H9 (cell line): Measurements from ENCODE around the gene DLX1. TPM values are rescaled to one million over a fixed set of nuclear protein-coding genes. Genes with fewer than 3 reads are reported as not detected.

Experiments used
- DNase-seq: peaks from one replicate; pipeline ENCODE4 v3.0.0-alpha.2; 2017
- H2AFZ ChIP-seq: one replicate; pipeline ENCODE4 v1.6.1; 2013; ENCODE audit warnings: mild to moderate bottlenecking, low read length, control low read depth, moderate library complexity
- H2AK5ac ChIP-seq: 2 replicates; pipeline ENCODE4 v1.6.1; 2013; ENCODE audit warnings: low read length, control low read depth, mixed read lengths; ENCODE audit not compliant: insufficient read length
- H2BK120ac ChIP-seq: one replicate; pipeline ENCODE4 v1.6.1; 2013; ENCODE audit warnings: low read depth, mild to moderate bottlenecking, low read length, control low read depth, inconsistent platforms; ENCODE audit not compliant: poor library complexity, severe bottlenecking
- H2BK12ac ChIP-seq: 2 replicates; pipeline ENCODE4 v1.6.1; 2013; ENCODE audit warnings: low read length, control low read depth, mixed read lengths, low read depth; ENCODE audit not compliant: insufficient read length
- H2BK15ac ChIP-seq: 2 replicates; pipeline ENCODE4 v1.6.1; 2013; ENCODE audit warnings: low read depth, low read length, control low read depth
- H2BK20ac ChIP-seq: one replicate; pipeline ENCODE4 v1.6.1; 2013; ENCODE audit warnings: low read depth, mild to moderate bottlenecking, low read length, control low read depth, inconsistent platforms; ENCODE audit not compliant: poor library complexity, severe bottlenecking
- H2BK5ac ChIP-seq: 2 replicates; pipeline ENCODE4 v1.6.1; 2013; ENCODE audit warnings: low read length, control low read depth, mixed read lengths; ENCODE audit not compliant: insufficient read length
- H3K14ac ChIP-seq: 2 replicates; pipeline ENCODE4 v1.6.1; 2013; ENCODE audit warnings: low read length, control low read depth; ENCODE audit not compliant: insufficient read depth
- H3K18ac ChIP-seq: 2 replicates; pipeline ENCODE4 v1.6.1; 2013; ENCODE audit warnings: low read depth, mild to moderate bottlenecking, mixed read lengths, low read length, control low read depth; ENCODE audit not compliant: insufficient read length
- H3K23ac ChIP-seq: 2 replicates; pipeline ENCODE4 v1.6.1; 2013; ENCODE audit warnings: low read length, control low read depth, mixed read lengths, low read depth; ENCODE audit not compliant: insufficient read length
- H3K23me2 ChIP-seq: 2 replicates; pipeline ENCODE4 v1.6.1; 2013; ENCODE audit warnings: low read depth, mild to moderate bottlenecking, mixed read lengths, low read length, control low read depth; ENCODE audit not compliant: insufficient read length, poor library complexity, severe bottlenecking
- H3K27ac ChIP-seq: 2 replicates; pipeline ENCODE4 v1.5.1; 2013; ENCODE audit warnings: low read length, control low read depth, mixed read lengths, low read depth; ENCODE audit not compliant: insufficient read length
- H3K27me3 ChIP-seq: 2 replicates; pipeline ENCODE4 v1.6.1; 2013; ENCODE audit warnings: low read length, control low read depth, inconsistent platforms; ENCODE audit not compliant: insufficient read depth
- H3K4ac ChIP-seq: 2 replicates; pipeline ENCODE4 v1.6.1; 2013; ENCODE audit warnings: low read depth, mild to moderate bottlenecking, control low read depth, inconsistent platforms, low read length, moderate library complexity
- H3K4me1 ChIP-seq: 2 replicates; pipeline ENCODE4 v1.6.1; 2013; ENCODE audit warnings: low read length, control low read depth, inconsistent platforms; ENCODE audit not compliant: insufficient read depth
- H3K4me2 ChIP-seq: 2 replicates; pipeline ENCODE4 v1.6.1; 2013; ENCODE audit warnings: low read length, control low read depth, mixed read lengths; ENCODE audit not compliant: insufficient read length, insufficient read depth
- H3K56ac ChIP-seq: 2 replicates; pipeline ENCODE4 v1.6.1; 2013; ENCODE audit warnings: low read depth, mild to moderate bottlenecking, mixed read lengths, low read length, control low read depth; ENCODE audit not compliant: insufficient read length
- H3K79me1 ChIP-seq: 2 replicates; pipeline ENCODE4 v1.6.1; 2013; ENCODE audit warnings: low read depth, mild to moderate bottlenecking, moderate library complexity, low read length, control low read depth, inconsistent platforms; ENCODE audit not compliant: insufficient read depth, poor library complexity, severe bottlenecking
- H3K79me2 ChIP-seq: 2 replicates; pipeline ENCODE4 v1.6.1; 2013; ENCODE audit warnings: low read length, control low read depth, inconsistent platforms; ENCODE audit not compliant: insufficient read depth
- H3K9ac ChIP-seq: 2 replicates; pipeline ENCODE4 v1.6.1; 2013; ENCODE audit warnings: low read length, control low read depth, mixed read lengths; ENCODE audit not compliant: insufficient read length; ENCODE audit errors: extremely low read depth
- H3K9me3 ChIP-seq: one replicate; pipeline ENCODE4 v1.6.1; 2013; ENCODE audit warnings: low read depth, low read length, inconsistent platforms; ENCODE audit not compliant: control insufficient read depth
- H3T11ph ChIP-seq: one replicate; pipeline ENCODE4 v1.6.1; 2013; ENCODE audit warnings: mild to moderate bottlenecking, low read length, control low read depth, inconsistent platforms
- H4K20me1 ChIP-seq: one replicate; pipeline ENCODE4 v1.6.1; 2013; ENCODE audit not compliant: control insufficient read depth, insufficient read length, insufficient read depth
- H4K5ac ChIP-seq: 2 replicates; pipeline ENCODE4 v1.6.1; 2013; ENCODE audit warnings: low read depth, mild to moderate bottlenecking, mixed read lengths, low read length, control low read depth; ENCODE audit not compliant: insufficient read length
- H4K8ac ChIP-seq: replicated peaks from 2 replicates; pipeline ENCODE4 v1.6.1; 2013; ENCODE audit warnings: low read length, control low read depth, mixed read lengths, low read depth; ENCODE audit not compliant: insufficient read length
- H4K91ac ChIP-seq: 2 replicates; pipeline ENCODE4 v1.6.1; 2013; ENCODE audit warnings: low read depth, mild to moderate bottlenecking, moderate library complexity, mixed read lengths, low read length, control low read depth; ENCODE audit not compliant: insufficient read length
- H3K27ac Mint-ChIP-seq, 3 experiments: 2 replicates in 2 of 3; 3 replicates in 1 of 3; pipeline ENCODE4 v1.8.0; 2020 to 2021; ENCODE audit warnings: mixed read lengths in 3 of 3, mild to moderate bottlenecking in 1 of 3, moderate library complexity in 1 of 3
- H3K27me3 Mint-ChIP-seq: 2 replicates; pipeline ENCODE4 v1.8.0; 2021; ENCODE audit warnings: low read depth, mild to moderate bottlenecking, moderate library complexity, mixed read lengths
- H3K36me3 Mint-ChIP-seq, 3 experiments: 2 replicates in 2 of 3; 3 replicates in 1 of 3; pipeline ENCODE4 v1.8.0; 2020 to 2021; ENCODE audit warnings: low read depth in 3 of 3, mixed read lengths in 3 of 3; ENCODE audit not compliant: insufficient read depth in 1 of 3
- H3K4me1 Mint-ChIP-seq, 2 experiments: 2 replicates each; pipeline ENCODE4 v1.8.0; 2020; ENCODE audit warnings: mixed read lengths in 2 of 2
- H3K4me3 Mint-ChIP-seq, 2 experiments: 2 replicates in 1 of 2; 3 replicates in 1 of 2; pipeline ENCODE4 v1.8.0; 2020 to 2021; ENCODE audit warnings: mild to moderate bottlenecking in 2 of 2, mixed read lengths in 2 of 2, moderate library complexity in 1 of 2
- H3K9me3 Mint-ChIP-seq, 2 experiments: 2 replicates in 1 of 2; 3 replicates in 1 of 2; pipeline ENCODE4 v1.8.0; 2020; ENCODE audit warnings: mild to moderate bottlenecking in 2 of 2, mixed read lengths in 2 of 2, moderate library complexity in 1 of 2
- WGBS: extraction: QIAGEN DNeasy Blood & Tissue Kit; methylation state at CpG from one replicate; pipeline ENCODE4 v1.1.7; 2013; ENCODE audit warnings: missing lambda C conversion rate, low lambda C conversion rate, mixed read lengths; ENCODE audit not compliant: insufficient read length; ENCODE audit errors: extremely low coverage; 5-methylcytosine and 5-hydroxymethylcytosine counted together
- total RNA-seq: library from RNA; stranded (reverse); gene quantifications from 2 replicates; pipeline ENCODE4 v1.2.1, GENCODE V29; 2021
- TF ChIP-seq, protein P1 (sequence below): fragments of 200-600 bp; sonication (generic); conservative IDR thresholded peaks from 3 replicates; pipeline ENCODE4 v1.8.0; 2021; ENCODE audit warnings: antibody characterized with exemption, mild to moderate bottlenecking

Gene DLX1
- total RNA-seq, 1 experiment from 2014 or later = not detected

DNA sequence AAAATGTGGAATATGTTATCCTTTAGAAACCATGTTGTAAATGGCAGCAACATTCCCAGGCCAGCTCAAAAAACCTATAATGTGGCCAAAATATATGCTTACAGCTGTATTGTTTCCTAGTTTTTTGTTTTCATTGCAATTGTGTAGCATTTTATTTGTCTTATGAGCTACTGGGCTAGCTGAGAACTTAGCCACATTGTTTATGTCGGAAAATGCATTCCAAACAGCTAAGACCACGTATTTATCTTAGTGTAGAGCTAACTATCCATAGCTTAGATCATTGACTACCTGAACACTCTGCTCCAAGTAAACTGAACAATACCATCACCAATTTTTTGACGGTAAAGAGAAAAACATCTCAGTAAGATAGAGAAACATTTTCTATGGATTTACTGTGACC lies 47.2 kb upstream of the DLX1 start:
- Histone ChIP-seq H3K14ac (no peak overlapping the region), H3K27me3 (no peaks in the 10 kb centered on the region), H4K5ac (no peak overlapping the region), H3K27ac (no peak overlapping the region), H2AK5ac (no peak overlapping the region), H3K18ac (no peak overlapping the region), H3T11ph (no peak overlapping the region), H3K4me1 (no peaks in the 10 kb centered on the region), H3K56ac (no peak overlapping the region), H2AFZ (no peak overlapping the region), H2BK120ac (no peak overlapping the region), H2BK20ac (no peak overlapping the region), H3K23ac (no peak overlapping the region), H3K23me2 (no peaks in the 10 kb centered on the region), H2BK5ac (no peak overlapping the region), H3K9ac (no peak overlapping the region), H2BK15ac (no peak overlapping the region), H2BK12ac (no peak overlapping the region), H4K91ac (no peak overlapping the region), H3K4ac (no peak overlapping the region), H3K79me2 (no peaks in the 10 kb centered on the region), H4K8ac (no peak overlapping the region), H4K20me1 (no peaks in the 10 kb centered on the region), H3K79me1 (no peaks in the 10 kb centered on the region), H3K9me3 (no peaks in the 10 kb centered on the region), H3K4me2 (no peak overlapping the region)
- Mint-ChIP-seq H3K4me3 (no peak overlapping the region), H3K4me1 (no peaks in the 10 kb centered on the region), H3K36me3 (no peaks in the 10 kb centered on the region; a peak in 1 of 7 replicates), H3K27ac (no peak overlapping the region), H3K27me3 (no peaks in the 10 kb centered on the region), H3K9me3 (no peaks in the 10 kb centered on the region)
- DNase-seq = no peak
- no CpG with 5 or more reads among the region's 3 CpGs for WGBS
- TF ChIP-seq, protein P1, sequence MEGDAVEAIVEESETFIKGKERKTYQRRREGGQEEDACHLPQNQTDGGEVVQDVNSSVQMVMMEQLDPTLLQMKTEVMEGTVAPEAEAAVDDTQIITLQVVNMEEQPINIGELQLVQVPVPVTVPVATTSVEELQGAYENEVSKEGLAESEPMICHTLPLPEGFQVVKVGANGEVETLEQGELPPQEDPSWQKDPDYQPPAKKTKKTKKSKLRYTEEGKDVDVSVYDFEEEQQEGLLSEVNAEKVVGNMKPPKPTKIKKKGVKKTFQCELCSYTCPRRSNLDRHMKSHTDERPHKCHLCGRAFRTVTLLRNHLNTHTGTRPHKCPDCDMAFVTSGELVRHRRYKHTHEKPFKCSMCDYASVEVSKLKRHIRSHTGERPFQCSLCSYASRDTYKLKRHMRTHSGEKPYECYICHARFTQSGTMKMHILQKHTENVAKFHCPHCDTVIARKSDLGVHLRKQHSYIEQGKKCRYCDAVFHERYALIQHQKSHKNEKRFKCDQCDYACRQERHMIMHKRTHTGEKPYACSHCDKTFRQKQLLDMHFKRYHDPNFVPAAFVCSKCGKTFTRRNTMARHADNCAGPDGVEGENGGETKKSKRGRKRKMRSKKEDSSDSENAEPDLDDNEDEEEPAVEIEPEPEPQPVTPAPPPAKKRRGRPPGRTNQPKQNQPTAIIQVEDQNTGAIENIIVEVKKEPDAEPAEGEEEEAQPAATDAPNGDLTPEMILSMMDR = no peak
